A549 (cell line): Measurements from ENCODE around the gene BANF2. TPM values are rescaled to one million over a fixed set of nuclear protein-coding genes. Genes with fewer than 3 reads are reported as not detected.

Source experiments
- ATAC-seq, 2 experiments: fragments of 200-7000 bp in 1 of 2; fragments of >200 bp in 1 of 2; cut with Nextera tagmentation in 1 of 2; cut with Tn5 transposase in 1 of 2; 3 replicates each; pipeline versions ENCODE4 v1.8.0 to v1.9.1; 2018 to 2020; ENCODE audit warnings: mild to moderate bottlenecking in 1 of 2, moderate library complexity in 1 of 2
- CTCF ChIA-PET: fragments of 300-600 bp; sonication (Branson Sonifier 250); formaldehyde crosslinking; extraction: SDS; loops from one replicate; lab custom pipeline; 2021; ENCODE audit warnings: antibody characterized with exemption, inconsistent platforms; lab: Yijun Ruan, JAX
- POLR2A ChIA-PET: fragments of 350-600 bp; formaldehyde crosslinking; extraction: SDS; loops from one replicate; lab custom pipeline; 2021; ENCODE audit warnings: antibody characterized with exemption, inconsistent platforms; lab: Yijun Ruan, JAX
- DNase-seq, 2 experiments: peaks; one replicate each; pipeline versions ENCODE4 v3.0.0 to v3.0.0-alpha.2; 2011 to 2016; ENCODE audit warnings: low read depth in 1 of 2, low spot score in 1 of 2
- FAIRE-seq: peaks from 2 replicates; lab custom pipeline; 2011; peaks lifted over from hg19 to GRCh38; lab: Jason Lieb, UNC
- H3K27ac ChIP-seq, 2 experiments: fragments of >200 bp; sonication (Bioruptor Twin); formaldehyde crosslinking; 3 replicates each; pipeline ENCODE4 v1.5.1; 2016 to 2017
- H3K4me1 ChIP-seq: fragments of >200 bp; sonication (Bioruptor Twin); formaldehyde crosslinking; 3 replicates; pipeline ENCODE4 v1.6.1; 2016
- H3K4me2 ChIP-seq: fragments of >200 bp; sonication (Bioruptor Twin); formaldehyde crosslinking; 3 replicates; pipeline ENCODE4 v1.6.1; 2016
- H3K4me3 ChIP-seq: fragments of >200 bp; sonication (Bioruptor Twin); formaldehyde crosslinking; 3 replicates; pipeline ENCODE4 v1.5.1; 2016
- H3K9me3 ChIP-seq: fragments of >200 bp; sonication (Bioruptor Twin); formaldehyde crosslinking; 3 replicates; pipeline ENCODE4 v1.6.1; 2016
- HES2 ChIP-seq: fragments of >200 bp; sonication (Bioruptor Twin); formaldehyde crosslinking; IDR thresholded peaks from 2 replicates; pipeline ENCODE4 v1.6.1; 2016
- JUNB ChIP-seq: fragments of >200 bp; sonication (Bioruptor Twin); formaldehyde crosslinking; IDR thresholded peaks from 2 replicates; pipeline ENCODE4 v1.6.1; 2016
- KDM5A ChIP-seq: fragments of 200-600 bp; sonication (generic); IDR thresholded peaks from 2 replicates; pipeline ENCODE4 v1.6.1; 2016; ENCODE audit warnings: antibody characterized with exemption, mild to moderate bottlenecking
- NPAS2 ChIP-seq: fragments of 250-450 bp; sonication (Bioruptor Pico); IDR thresholded peaks from 2 replicates; pipeline ENCODE4 v1.8.0; 2022; ENCODE audit warnings: mild to moderate bottlenecking, moderate library complexity, borderline replicate concordance
- NR3C1 ChIP-seq: fragments of >200 bp; sonication (Bioruptor Twin); formaldehyde crosslinking; IDR thresholded peaks from 3 replicates; pipeline ENCODE4 v1.6.1; 2017
- PHF8 ChIP-seq: fragments of 200-600 bp; sonication (generic); IDR thresholded peaks from 2 replicates; pipeline ENCODE4 v1.6.1; 2016; ENCODE audit warnings: low read depth, mild to moderate bottlenecking, antibody characterized with exemption, moderate library complexity, borderline replicate concordance
- POLR2A ChIP-seq: IDR thresholded peaks from 2 replicates; pipeline ENCODE4 v1.6.1; 2012; ENCODE audit warnings: mild to moderate bottlenecking, low read length
- RAD21 ChIP-seq, 2 experiments: fragments of >200 bp in 1 of 2; sonication (Bioruptor Twin) in 1 of 2; formaldehyde crosslinking in 1 of 2; IDR thresholded peaks in 1 of 2; conservative IDR thresholded peaks in 1 of 2; 2 replicates in 1 of 2; 3 replicates in 1 of 2; pipeline ENCODE4 v1.6.1; 2012 to 2018; ENCODE audit warnings: inconsistent platforms in 1 of 2
- SMC3 ChIP-seq: fragments of >200 bp; sonication (Bioruptor Twin); formaldehyde crosslinking; IDR thresholded peaks from 3 replicates; pipeline ENCODE4 v1.6.1; 2018; ENCODE audit warnings: inconsistent platforms
- WGBS: methylation state at CpG from one replicate; pipeline ENCODE4 v1.1.6; 2017; ENCODE audit errors: missing lambda C conversion rate; 5-methylcytosine and 5-hydroxymethylcytosine counted together
- polyA plus RNA-seq, 4 experiments: library from polyadenylated mRNA; depleted of rRNA in 3 of 4; stranded (reverse); fragments of >200 nt; fragmentation: RNase III in 1 of 4; extraction: RNeasy Plus Mini Kit Qiagen cat#74134 plus additional on column Dnase treatment in 1 of 4; gene quantifications; 2 replicates in 3 of 4; 3 replicates in 1 of 4; pipeline ENCODE4 v1.2.3, GENCODE V29; 2011 to 2017
- TF ChIP-seq, protein P1 (sequence below): fragments of >200 bp; sonication (Bioruptor Twin); formaldehyde crosslinking; IDR thresholded peaks from 3 replicates; pipeline ENCODE4 v1.5.1; 2016
- TF ChIP-seq, protein P2 (sequence below): fragments of 250-450 bp; sonication (Bioruptor Pico); IDR thresholded peaks from 2 replicates; pipeline ENCODE4 v1.5.0; 2020; ENCODE audit warnings: low read depth, mild to moderate bottlenecking, moderate library complexity
- TF ChIP-seq, protein P3 (sequence below): fragments of 450-650 bp; IDR thresholded peaks from 2 replicates; pipeline ENCODE4 v1.6.1; 2014; ENCODE audit warnings: antibody characterized with exemption

Gene BANF2
- polyA plus RNA-seq, 2 of the 4 experiments (the other 2 are of a cell fraction): not detected

DNA sequence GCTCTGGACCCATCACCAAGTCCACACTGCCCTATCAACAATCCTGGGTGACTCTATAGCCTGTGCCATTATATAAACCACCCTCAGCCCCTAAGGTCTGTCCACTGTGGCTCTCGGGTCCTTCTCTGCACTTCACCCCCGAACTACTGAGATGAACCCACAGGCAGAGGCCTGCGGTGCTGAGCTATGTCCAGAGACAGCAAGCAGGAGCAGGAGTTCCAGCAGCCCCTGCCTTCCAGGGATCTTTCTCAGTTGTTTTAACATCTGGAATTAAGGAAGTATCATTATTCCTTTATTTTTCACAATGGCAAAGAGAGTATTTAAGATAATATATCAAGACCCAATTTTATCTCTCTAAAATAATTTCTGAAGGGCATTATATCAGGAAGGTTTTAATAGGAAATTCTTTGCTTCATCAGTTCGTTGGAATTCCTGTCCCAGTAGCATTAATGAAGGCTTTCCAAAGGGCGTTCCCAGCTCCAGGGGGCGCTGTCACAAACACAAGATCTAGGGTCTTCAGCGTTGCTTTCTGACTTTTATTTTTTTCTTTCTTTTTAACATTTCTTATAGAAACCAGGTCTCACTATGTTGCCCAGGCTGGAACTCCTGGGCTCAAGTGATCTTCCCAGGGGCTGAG, 45.0 kb upstream of the BANF2 start:
- POLR2A ChIA-PET: no interaction called here
- CTCF ChIA-PET: interaction anchor here (0.7 to 2.8 kb wide), 23 partner anchors 9 to 341 kb away, joined by 3 to 13 read pairs (median 4); partner anchors contain the start of gene RRBP1
- no peak for FAIRE-seq
- Histone ChIP-seq H3K4me3 (no peak overlapping the region), H3K27ac (no peak overlapping the region), H3K4me1 (peaks cover 26% of the 10 kb centered on the region), H3K4me2 (no peak overlapping the region), H3K9me3 (peaks cover 16% of the 10 kb centered on the region)
- TF ChIP-seq JUNB (no peak), POLR2A (no peak), KDM5A (no peak), NR3C1 (no peak), RAD21 (conservative IDR thresholded peaks at IDR 0.05 in 1 of 2, IDR thresholded peaks at IDR 0.05 in 1 of 2) (peak; percentile 27 to 33; a peak in 1 of 5 replicates), NPAS2 (CRISPR knock-in tag) (no peak), SMC3 (peak; percentile 50; the same call in 2 of the 3 replicates)
- TF ChIP-seq, protein P1, sequence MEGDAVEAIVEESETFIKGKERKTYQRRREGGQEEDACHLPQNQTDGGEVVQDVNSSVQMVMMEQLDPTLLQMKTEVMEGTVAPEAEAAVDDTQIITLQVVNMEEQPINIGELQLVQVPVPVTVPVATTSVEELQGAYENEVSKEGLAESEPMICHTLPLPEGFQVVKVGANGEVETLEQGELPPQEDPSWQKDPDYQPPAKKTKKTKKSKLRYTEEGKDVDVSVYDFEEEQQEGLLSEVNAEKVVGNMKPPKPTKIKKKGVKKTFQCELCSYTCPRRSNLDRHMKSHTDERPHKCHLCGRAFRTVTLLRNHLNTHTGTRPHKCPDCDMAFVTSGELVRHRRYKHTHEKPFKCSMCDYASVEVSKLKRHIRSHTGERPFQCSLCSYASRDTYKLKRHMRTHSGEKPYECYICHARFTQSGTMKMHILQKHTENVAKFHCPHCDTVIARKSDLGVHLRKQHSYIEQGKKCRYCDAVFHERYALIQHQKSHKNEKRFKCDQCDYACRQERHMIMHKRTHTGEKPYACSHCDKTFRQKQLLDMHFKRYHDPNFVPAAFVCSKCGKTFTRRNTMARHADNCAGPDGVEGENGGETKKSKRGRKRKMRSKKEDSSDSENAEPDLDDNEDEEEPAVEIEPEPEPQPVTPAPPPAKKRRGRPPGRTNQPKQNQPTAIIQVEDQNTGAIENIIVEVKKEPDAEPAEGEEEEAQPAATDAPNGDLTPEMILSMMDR: peak; percentile 79
- WGBS: 65% methylated on average over 7 of the region's 7 CpGs
- peak in 1 of 2 experiments; percentile 56; a peak in 3 of 6 replicates for ATAC-seq
- DNase-seq: peak in 1 of 2 experiments; percentile 37

- POLR2A ChIA-PET: no interaction called here
Observed at GRCh38 chr20:17655286-17655651, 44.5 kb upstream of the BANF2 start.

More at GRCh38 chr20:17655286-17655651, 44.5 kb upstream of the BANF2 start:
- no peak overlapping the region for H3K4me3 ChIP-seq
- H3K27ac ChIP-seq: no peak overlapping the region
- peaks cover 24% of the 10 kb centered on the region for H3K4me1 ChIP-seq
- FAIRE-seq: no peak
- CTCF ChIA-PET: interaction anchor here (0.7 to 2.8 kb wide), 21 partner anchors 9 to 341 kb away, joined by 3 to 13 read pairs (median 4); partner anchors contain the start of gene RRBP1
- peak in 1 of 2 experiments; percentile 14; a peak in 2 of 6 replicates for ATAC-seq
- peaks cover 21% of the 10 kb centered on the region for H3K9me3 ChIP-seq
- TF ChIP-seq, protein P2, sequence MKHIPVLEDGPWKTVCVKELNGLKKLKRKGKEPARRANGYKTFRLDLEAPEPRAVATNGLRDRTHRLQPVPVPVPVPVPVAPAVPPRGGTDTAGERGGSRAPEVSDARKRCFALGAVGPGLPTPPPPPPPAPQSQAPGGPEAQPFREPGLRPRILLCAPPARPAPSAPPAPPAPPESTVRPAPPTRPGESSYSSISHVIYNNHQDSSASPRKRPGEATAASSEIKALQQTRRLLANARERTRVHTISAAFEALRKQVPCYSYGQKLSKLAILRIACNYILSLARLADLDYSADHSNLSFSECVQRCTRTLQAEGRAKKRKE: no peak
- TF ChIP-seq, protein P1: peak; percentile 15; the same call in 1 of the 3 replicates
- TF ChIP-seq PHF8 (no peak), RAD21 (conservative IDR thresholded peaks at IDR 0.05 in 1 of 2, IDR thresholded peaks at IDR 0.05 in 1 of 2) (no peak), HES2 (no peak)
- TF ChIP-seq, protein P3, sequence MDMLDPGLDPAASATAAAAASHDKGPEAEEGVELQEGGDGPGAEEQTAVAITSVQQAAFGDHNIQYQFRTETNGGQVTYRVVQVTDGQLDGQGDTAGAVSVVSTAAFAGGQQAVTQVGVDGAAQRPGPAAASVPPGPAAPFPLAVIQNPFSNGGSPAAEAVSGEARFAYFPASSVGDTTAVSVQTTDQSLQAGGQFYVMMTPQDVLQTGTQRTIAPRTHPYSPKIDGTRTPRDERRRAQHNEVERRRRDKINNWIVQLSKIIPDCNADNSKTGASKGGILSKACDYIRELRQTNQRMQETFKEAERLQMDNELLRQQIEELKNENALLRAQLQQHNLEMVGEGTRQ: 0 out of 2 replicates have a peak, but pooled peaks have one; percentile 5
- TF ChIP-seq, all 56 proteins: peak for 2
- no peak overlapping the region for H3K4me2 ChIP-seq
- WGBS: 87% methylated on average over 7 of the region's 7 CpGs
- no peak for DNase-seq
